Iris pigment epithelial cell (primary cell): ENCODE data around the gene MAD1L1.

ENCODE experiments used
- DNase-seq: peaks from one replicate; pipeline ENCODE4 v3.0.0-alpha.2; 2011; ENCODE audit warnings: low read depth

MAD1L1 gene

GRCh38 chr7:1911571-1911970 lies 321.2 kb downstream of the MAD1L1 start:
- DNase-seq: no peak

GRCh38 chr7:1910827-1911226 lies 321.9 kb downstream of the MAD1L1 start:
- no peak for DNase-seq

GRCh38 chr7:1910081-1910685 lies 322.6 kb downstream of the MAD1L1 start:
- no peak for DNase-seq

- no peak for DNase-seq
Measured at GRCh38 chr7:1909476-1909875, 323.3 kb downstream of the MAD1L1 start.

GRCh38 chr7:1908823-1909420 lies 323.8 kb downstream of the MAD1L1 start:
- no peak for DNase-seq

GRCh38 chr7:1907751-1908365 lies 324.9 kb downstream of the MAD1L1 start:
- DNase-seq: no peak

GRCh38 chr7:1906988-1907745 lies 325.6 kb downstream of the MAD1L1 start:
- DNase-seq: no peak

GRCh38 chr7:1906087-1906830 lies 326.5 kb downstream of the MAD1L1 start:
- no peak for DNase-seq

- no peak for DNase-seq
Measured at GRCh38 chr7:1902231-1902855, 330.4 kb downstream of the MAD1L1 start.

- no peak for DNase-seq
Measured at GRCh38 chr7:1901431-1902210, 331.1 kb downstream of the MAD1L1 start.

GRCh38 chr7:1900847-1901246 lies 331.9 kb downstream of the MAD1L1 start:
- DNase-seq: no peak

GRCh38 chr7:1899951-1900762 lies 332.6 kb downstream of the MAD1L1 start:
- DNase-seq: no peak

- DNase-seq: peak; percentile 38
Measured at GRCh38 chr7:1899196-1899595, 333.5 kb downstream of the MAD1L1 start.

- DNase-seq: no peak
Measured at GRCh38 chr7:1898628-1899185, 334.0 kb downstream of the MAD1L1 start.

GRCh38 chr7:1897861-1898627 lies 334.7 kb downstream of the MAD1L1 start:
- DNase-seq: no peak

- DNase-seq: no peak
Measured at GRCh38 chr7:1897076-1897860, 335.5 kb downstream of the MAD1L1 start.

- no peak for DNase-seq
Measured at GRCh38 chr7:1895664-1896515, 336.9 kb downstream of the MAD1L1 start.
